Tibial nerve (tissue), 4 donors: ENCODE results near the gene PMPCA.

Source experiments
- CTCF ChIP-seq, 5 experiments: fragments of 200-600 bp in 3 of 5; fragments of 450-650 bp in 2 of 5; sonication (generic) in 3 of 5; IDR thresholded peaks; one replicate each; pipeline ENCODE4 v1.5.1; 2016 to 2019; ENCODE audit warnings: antibody characterized with exemption in 5 of 5, mild to moderate bottlenecking in 3 of 5, moderate library complexity in 2 of 5
- EP300 ChIP-seq, 2 donors: sonication (generic); formaldehyde crosslinking; IDR thresholded peaks; one replicate each; pipeline ENCODE4 v1.6.1; 2017; ENCODE audit warnings: antibody characterized with exemption in 2 of 2, mild to moderate bottlenecking in 1 of 2
- POLR2A ChIP-seq, 2 donors: fragments of 450-650 bp; IDR thresholded peaks; one replicate each; pipeline ENCODE4 v1.6.1; 2017; ENCODE audit warnings: antibody characterized with exemption in 2 of 2, mild to moderate bottlenecking in 2 of 2, moderate library complexity in 2 of 2

- TF ChIP-seq CTCF (IDR thresholded peaks at IDR 0.05) (no peak), POLR2A (IDR thresholded peaks at IDR 0.05) (no peak), EP300 (IDR thresholded peaks at IDR 0.05) (no peak)
These were observed 6.3 kb upstream of the PMPCA start for GRCh38 chr9:136403915-136404800.
